HG03066 (cell line): Measurements from ENCODE around the gene PINK1.
"Not testable (repeated sequence)": the region's sequence is repeated elsewhere in the genome, so short reads cannot be mapped to it uniquely, and the experiment has no call there.

Source experiments
- ATAC-seq: cut with Tn5 transposase; IDR thresholded peaks from one replicate; pipeline ENCODE4 v1.9.1; 2021; ENCODE audit warnings: low read depth; ENCODE audit not compliant: unreplicated experiment

Gene PINK1

GRCh38 chr1:20672265-20672632 lies 39.0 kb downstream of the PINK1 start:
- ATAC-seq = no peak

GRCh38 chr1:20673626-20674025 lies 40.4 kb downstream of the PINK1 start:
- not testable (repeated sequence) for ATAC-seq

GRCh38 chr1:20678599-20678998 lies 45.3 kb downstream of the PINK1 start:
- ATAC-seq = no peak

GRCh38 chr1:20680269-20680668 lies 47.0 kb downstream of the PINK1 start:
- no peak for ATAC-seq

GRCh38 chr1:20681999-20682398 lies 48.7 kb downstream of the PINK1 start:
- no peak for ATAC-seq

GRCh38 chr1:20682571-20683236 lies 49.4 kb downstream of the PINK1 start:
- no peak for ATAC-seq

- ATAC-seq = no peak
These were observed 50.4 kb downstream of the PINK1 start for GRCh38 chr1:20683614-20684013.

GRCh38 chr1:20684050-20684620 lies 50.9 kb downstream of the PINK1 start:
- no peak for ATAC-seq

GRCh38 chr1:20684651-20685050 lies 51.4 kb downstream of the PINK1 start:
- no peak for ATAC-seq

- no peak for ATAC-seq
These were observed 51.9 kb downstream of the PINK1 start for GRCh38 chr1:20685099-20685662.

GRCh38 chr1:20685741-20686140 lies 52.5 kb downstream of the PINK1 start:
- ATAC-seq = no peak

- ATAC-seq = no peak
These were observed 53.8 kb downstream of the PINK1 start for GRCh38 chr1:20686883-20687725.

GRCh38 chr1:20689645-20690056 lies 56.4 kb downstream of the PINK1 start:
- no peak for ATAC-seq

- ATAC-seq = no peak
These were observed 58.6 kb downstream of the PINK1 start for GRCh38 chr1:20691872-20692271.

GRCh38 chr1:20693623-20694022 lies 60.4 kb downstream of the PINK1 start:
- ATAC-seq = no peak

GRCh38 chr1:20695515-20695914 lies 62.3 kb downstream of the PINK1 start:
- ATAC-seq = no peak

GRCh38 chr1:20696397-20697333 lies 63.4 kb downstream of the PINK1 start:
- ATAC-seq = no peak

GRCh38 chr1:20697563-20697962 lies 64.3 kb downstream of the PINK1 start:
- no peak for ATAC-seq

GRCh38 chr1:20698195-20698910 lies 65.1 kb downstream of the PINK1 start:
- no peak for ATAC-seq

- ATAC-seq = no peak
These were observed 66.3 kb downstream of the PINK1 start for GRCh38 chr1:20699558-20699957.
